HG02973 (cell line): ENCODE results near the gene HS3ST3A1.

Experiments
- ATAC-seq: cut with Tn5 transposase; IDR thresholded peaks from one replicate; pipeline ENCODE4 v1.9.1; 2021; ENCODE audit warnings: moderate library complexity; ENCODE audit not compliant: unreplicated experiment

HS3ST3A1 gene

GRCh38 chr17:13601776-13602551 lies at the start of gene HS3ST3A1:
Gene HS3ST3A1 (minus strand): TSS chr17:13601929. CDS start chr17:13601129, 800 bp downstream.
- no peak for ATAC-seq

GRCh38 chr17:13650096-13650675 lies 48.5 kb upstream of the HS3ST3A1 start:
- ATAC-seq: no peak

GRCh38 chr17:13647543-13648021 lies 45.9 kb upstream of the HS3ST3A1 start:
- no peak for ATAC-seq

- no peak for ATAC-seq
Measured at GRCh38 chr17:13646969-13647542, 45.3 kb upstream of the HS3ST3A1 start.

- no peak for ATAC-seq
Measured at GRCh38 chr17:13646411-13646810, 44.7 kb upstream of the HS3ST3A1 start.

GRCh38 chr17:13643180-13643579 lies 41.5 kb upstream of the HS3ST3A1 start:
- ATAC-seq: no peak

GRCh38 chr17:13642188-13642587 lies 40.5 kb upstream of the HS3ST3A1 start:
- no peak for ATAC-seq

GRCh38 chr17:13640551-13640950 lies 38.8 kb upstream of the HS3ST3A1 start:
- no peak for ATAC-seq

- no peak for ATAC-seq
Measured at GRCh38 chr17:13638855-13639458, 37.2 kb upstream of the HS3ST3A1 start.

GRCh38 chr17:13636951-13637350 lies 35.2 kb upstream of the HS3ST3A1 start:
- ATAC-seq: no peak

- no peak for ATAC-seq
Measured at GRCh38 chr17:13635951-13636350, 34.2 kb upstream of the HS3ST3A1 start.

- ATAC-seq: no peak
Measured at GRCh38 chr17:13634021-13634420, 32.3 kb upstream of the HS3ST3A1 start.

GRCh38 chr17:13631529-13631928 lies 29.8 kb upstream of the HS3ST3A1 start:
- no peak for ATAC-seq

- no peak for ATAC-seq
Measured at GRCh38 chr17:13626703-13627102, 25.0 kb upstream of the HS3ST3A1 start.

GRCh38 chr17:13619462-13619861 lies 17.7 kb upstream of the HS3ST3A1 start:
- no peak for ATAC-seq

- ATAC-seq: no peak
Measured at GRCh38 chr17:13616031-13616430, 14.3 kb upstream of the HS3ST3A1 start.

GRCh38 chr17:13609941-13610340 lies 8.2 kb upstream of the HS3ST3A1 start:
- ATAC-seq: no peak

GRCh38 chr17:13601322-13601775 lies 380 bp downstream of the HS3ST3A1 start:
- ATAC-seq: no peak

GRCh38 chr17:13600475-13601321 lies 1.0 kb downstream of the HS3ST3A1 start:
- no peak for ATAC-seq

- ATAC-seq: no peak
Measured at GRCh38 chr17:13599864-13600263, 1.9 kb downstream of the HS3ST3A1 start.

- ATAC-seq: no peak
Measured at GRCh38 chr17:13599168-13599577, 2.6 kb downstream of the HS3ST3A1 start.
